Limb (tissue), 2 donors: ENCODE results near the gene TIGD6.
"Not testable (repeated sequence)": the region's sequence is repeated elsewhere in the genome, so short reads cannot be mapped to it uniquely, and the experiment has no call there.

Experiments used
- DNase-seq, 2 donors: peaks; one replicate each; pipeline ENCODE4 v3.0.0-alpha.2; 2016; ENCODE audit errors: extremely low spot score in 2 of 2

Gene TIGD6

DNA sequence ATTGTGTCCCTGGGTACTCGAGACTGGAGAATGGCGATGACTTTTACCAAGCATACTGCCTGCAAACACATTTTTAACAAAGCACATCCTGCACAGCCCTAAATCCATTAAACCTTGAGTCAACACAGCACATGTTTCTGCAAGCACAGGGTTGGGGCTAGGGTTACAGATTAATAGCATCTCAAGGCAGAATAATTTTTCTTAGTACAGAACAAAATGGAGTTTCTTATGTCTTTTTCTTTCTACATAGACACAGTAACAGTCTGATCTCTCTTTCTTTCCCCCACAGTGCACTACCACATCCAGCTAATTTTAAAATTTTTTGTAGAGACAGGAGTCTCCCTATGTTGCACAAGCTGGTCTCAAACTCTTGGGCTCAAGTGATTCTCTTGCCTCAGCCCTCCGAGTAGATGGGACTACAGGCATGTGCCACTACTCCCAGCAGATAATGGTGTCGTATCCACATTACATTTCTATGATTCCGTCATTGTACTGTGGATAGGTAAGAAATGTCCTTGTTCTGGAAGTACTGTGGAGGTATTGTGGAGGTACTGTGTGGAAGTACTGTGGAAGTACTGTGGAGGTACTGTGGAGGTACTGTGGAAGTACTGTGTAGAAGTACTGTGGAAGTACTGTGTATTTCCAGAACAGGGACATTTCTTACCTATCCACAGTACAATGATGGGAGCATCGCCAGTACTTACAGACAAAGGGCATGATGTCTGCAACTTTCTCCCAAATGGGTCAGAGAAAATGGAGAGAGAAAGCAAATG lies 57.1 kb downstream of the TIGD6 start:
- not testable (repeated sequence) for DNase-seq
